GM19023 (cell line): ENCODE data around the gene MUC6.

Experiments used
- ATAC-seq: cut with Tn5 transposase; IDR thresholded peaks from one replicate; pipeline ENCODE4 v1.9.1; 2021; ENCODE audit warnings: mild to moderate bottlenecking, moderate library complexity; ENCODE audit not compliant: unreplicated experiment

The MUC6 gene

GRCh38 chr11:1051356-1052132, 15.0 kb upstream of the MUC6 start:
- ATAC-seq: no peak

- no peak for ATAC-seq
Measured at GRCh38 chr11:1050581-1051355, 14.2 kb upstream of the MUC6 start.

GRCh38 chr11:1049911-1050580, 13.5 kb upstream of the MUC6 start:
- ATAC-seq: no peak

- no peak for ATAC-seq
Measured at GRCh38 chr11:1049431-1049891, 12.9 kb upstream of the MUC6 start.

- no peak for ATAC-seq
Measured at GRCh38 chr11:1049071-1049405, 12.5 kb upstream of the MUC6 start.

- no peak for ATAC-seq
Measured at GRCh38 chr11:1048375-1049070, 12.0 kb upstream of the MUC6 start.

GRCh38 chr11:1047595-1048156, 11.2 kb upstream of the MUC6 start:
- ATAC-seq: no peak

GRCh38 chr11:1044160-1044559, 7.6 kb upstream of the MUC6 start:
- no peak for ATAC-seq

GRCh38 chr11:1043563-1044096, 7.1 kb upstream of the MUC6 start:
- no peak for ATAC-seq

- ATAC-seq: no peak
Measured at GRCh38 chr11:1042626-1043562, 6.4 kb upstream of the MUC6 start.

- ATAC-seq: no peak
Measured at GRCh38 chr11:1041936-1042608, 5.6 kb upstream of the MUC6 start.

GRCh38 chr11:1041471-1041870, 5.0 kb upstream of the MUC6 start:
- no peak for ATAC-seq

GRCh38 chr11:1041149-1041467, 4.6 kb upstream of the MUC6 start:
- ATAC-seq: no peak

- no peak for ATAC-seq
Measured at GRCh38 chr11:1040428-1041148, 4.1 kb upstream of the MUC6 start.

GRCh38 chr11:1039481-1040427, 3.2 kb upstream of the MUC6 start:
- no peak for ATAC-seq

GRCh38 chr11:1038921-1039320, 2.4 kb upstream of the MUC6 start:
- no peak for ATAC-seq

- ATAC-seq: no peak
Measured at GRCh38 chr11:1038361-1038760, 1.8 kb upstream of the MUC6 start.
